DMS153 treated with DMSO at 0.1 percent for 48 hours (cell line): Measurements from ENCODE around the gene RIC8A.
"Not testable (repeated sequence)": the region's sequence is repeated elsewhere in the genome, so short reads cannot be mapped to it uniquely, and the experiment has no call there.

Experiments
- DNase-seq: peaks from one replicate; lab custom pipeline; 2025; ENCODE audit not compliant: unreplicated experiment; lab: John Stamatoyannopoulos, UW

The RIC8A gene

DNA sequence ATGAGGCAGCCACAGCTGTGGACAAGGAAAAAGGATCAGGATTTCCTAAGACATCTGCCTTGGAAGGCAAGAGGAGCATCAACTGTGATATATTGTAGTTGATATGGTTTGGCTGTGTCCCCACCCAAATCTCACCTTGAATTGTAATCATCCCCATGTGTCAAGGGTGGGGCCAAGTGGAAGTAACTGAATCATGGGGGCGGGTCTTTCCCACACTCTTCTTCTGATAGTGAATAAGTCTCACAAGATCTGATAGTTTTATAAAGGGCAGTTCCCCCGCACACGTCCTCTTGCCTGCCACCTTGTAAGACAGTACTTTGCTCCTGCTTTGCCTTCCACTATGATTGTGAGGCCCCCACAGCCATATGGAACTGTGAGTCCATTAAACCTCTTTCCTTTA, 10.2 kb downstream of the RIC8A start:
- DNase-seq, result no peak

DNA sequence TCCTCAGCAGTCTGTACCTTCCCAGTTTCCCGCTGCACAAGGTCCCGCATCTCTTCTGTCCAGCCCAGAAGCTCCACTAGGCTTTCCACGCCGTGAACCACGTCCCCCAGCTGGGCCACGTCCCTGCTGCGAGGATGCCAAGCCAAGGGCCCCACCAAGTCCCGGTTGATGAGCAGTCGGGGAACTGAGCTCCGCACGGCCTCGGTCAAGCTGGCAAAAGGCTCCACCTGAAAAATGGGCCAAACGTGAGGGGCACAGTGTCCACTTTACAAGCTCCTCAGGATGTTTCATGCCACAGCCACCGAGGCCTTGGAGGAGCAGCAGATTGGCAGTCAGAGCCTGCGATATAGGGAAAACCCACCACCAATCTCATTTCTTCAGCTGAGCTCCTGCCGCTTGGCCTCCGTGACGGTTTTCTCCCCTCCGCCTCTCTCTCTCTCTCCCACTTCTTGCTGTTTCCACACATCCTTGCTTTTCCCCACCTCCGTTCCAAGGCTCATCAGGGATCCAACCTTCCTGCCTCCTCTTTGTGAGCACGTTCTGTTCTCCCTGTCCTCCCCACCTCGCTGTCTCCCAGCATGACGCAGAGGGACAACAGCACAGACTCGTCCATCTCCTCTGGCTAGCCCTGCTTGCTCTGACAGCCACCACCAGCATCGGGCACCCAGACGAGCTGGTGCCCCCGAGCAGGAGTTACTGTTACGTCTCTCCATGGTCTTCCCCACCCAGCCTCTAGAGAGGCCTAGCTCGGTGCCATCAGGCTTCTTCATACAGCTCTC, 11.5 kb downstream of the RIC8A start:
- no peak for DNase-seq

DNA sequence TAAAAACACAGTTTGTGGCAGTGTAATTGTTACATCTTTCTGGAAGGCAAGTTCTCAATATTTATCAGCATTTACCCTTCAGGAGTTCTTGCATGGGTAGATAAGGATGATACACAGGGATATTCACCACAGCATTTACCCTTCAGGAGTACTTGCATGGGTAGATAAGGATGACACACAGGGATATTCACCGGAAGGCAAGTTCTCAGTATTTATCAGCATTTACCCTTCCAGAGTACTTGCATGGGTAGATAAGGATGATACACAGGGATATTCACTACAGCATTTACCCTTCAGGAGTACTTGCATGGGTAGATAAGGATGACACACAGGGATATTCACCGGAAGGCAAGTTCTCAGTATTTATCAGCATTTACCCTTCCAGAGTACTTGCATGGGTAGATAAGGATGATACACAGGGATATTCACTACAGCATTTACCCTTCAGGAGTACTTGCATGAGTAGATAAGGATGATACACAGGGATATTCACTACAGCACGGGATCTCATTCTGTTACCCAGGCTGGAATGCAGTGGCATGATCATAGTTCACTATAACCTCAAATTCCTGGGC, 13.2 kb downstream of the RIC8A start:
- not testable (repeated sequence) for DNase-seq

DNA sequence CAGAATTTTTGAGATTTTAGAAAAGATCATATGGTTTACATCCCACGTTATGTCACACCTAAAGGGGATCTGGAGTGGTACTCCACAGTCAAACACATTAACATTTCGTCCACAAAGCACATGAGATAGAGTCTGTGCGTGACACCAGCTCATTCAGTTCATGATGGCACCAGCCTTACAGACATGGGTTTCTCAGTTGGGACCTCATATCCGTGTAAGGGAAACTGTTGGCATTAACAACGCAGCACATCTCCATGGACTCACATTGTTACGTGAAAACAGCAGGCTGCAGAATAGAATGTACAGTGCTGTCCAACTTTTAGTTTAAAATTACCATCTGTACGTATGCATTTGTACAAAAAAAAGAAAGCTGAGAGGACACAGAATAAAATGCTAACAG, 14.0 kb downstream of the RIC8A start:
- DNase-seq, result no peak

DNA sequence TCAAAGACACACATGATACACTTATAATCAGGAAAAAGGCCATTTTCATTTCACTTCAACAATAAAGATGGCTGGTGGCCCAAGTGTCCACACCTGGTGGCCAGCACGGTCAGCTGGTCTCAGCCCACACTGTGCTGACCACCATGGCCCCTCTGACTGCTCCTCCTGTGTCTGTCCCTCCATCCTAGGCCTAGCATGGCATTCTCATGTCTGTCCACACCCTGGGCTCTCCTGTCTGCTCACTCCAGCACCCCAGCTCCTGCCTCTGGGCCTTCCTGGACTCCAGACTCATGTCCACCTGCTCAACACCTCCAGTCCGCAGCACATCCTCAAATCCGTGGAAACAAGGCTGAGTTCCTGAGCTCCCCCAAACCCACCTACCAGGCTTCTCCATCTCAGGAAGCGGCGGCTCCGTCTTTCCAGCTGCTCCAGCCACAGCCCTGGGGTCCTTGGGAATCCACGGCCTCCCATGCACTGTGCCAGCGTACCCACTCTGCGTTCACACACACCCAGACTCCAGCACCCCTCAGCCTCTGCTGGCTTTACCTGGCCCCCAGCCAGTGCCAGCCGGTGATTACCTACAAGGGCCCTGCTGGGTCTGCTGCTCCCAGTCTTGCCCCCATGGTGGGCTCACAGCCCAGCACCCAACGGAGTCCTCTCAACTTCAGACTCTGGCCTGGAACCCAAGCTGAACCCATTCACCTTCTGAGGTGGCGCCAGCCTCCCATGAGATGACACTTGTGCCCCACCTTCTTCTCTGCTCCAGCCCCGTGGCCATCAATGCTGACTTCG, 14.7 kb downstream of the RIC8A start:
- DNase-seq, result no peak

DNA sequence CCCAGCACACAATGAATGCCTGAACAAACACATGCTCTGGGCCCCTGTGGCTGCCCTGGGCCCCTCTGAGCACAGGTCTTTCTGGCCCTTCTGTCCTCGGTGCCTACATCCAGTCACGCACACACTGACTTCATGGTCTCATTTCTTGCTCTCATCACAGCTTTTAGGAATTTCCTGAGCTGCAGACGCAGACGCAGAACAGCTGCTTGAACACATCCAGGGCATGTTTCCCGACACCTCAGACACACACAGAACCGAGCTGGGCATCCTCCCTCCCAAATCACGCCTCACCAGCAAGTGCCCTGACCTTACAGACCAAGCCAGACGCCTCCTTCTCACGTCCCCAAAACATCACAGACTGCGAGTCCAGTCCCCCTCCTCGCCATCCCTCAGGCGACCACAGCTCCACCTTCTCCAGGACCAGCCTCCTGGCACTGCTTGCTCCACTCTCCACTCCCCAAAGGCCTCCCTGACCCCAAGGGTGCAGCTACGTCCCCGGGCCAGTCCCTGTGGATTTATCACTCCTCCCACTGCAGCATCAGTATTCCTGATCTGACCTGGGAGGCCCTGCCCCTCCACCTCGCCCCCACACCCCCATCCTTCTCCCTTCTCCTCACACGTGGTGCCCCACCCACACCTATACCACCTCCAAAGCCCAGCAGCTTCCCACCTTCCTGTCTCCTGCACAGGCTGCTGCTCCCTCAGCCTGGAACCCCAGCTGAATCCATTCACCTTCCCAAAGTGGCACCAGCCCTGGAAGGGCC, 15.7 kb downstream of the RIC8A start:
- DNase-seq, result no peak

DNA sequence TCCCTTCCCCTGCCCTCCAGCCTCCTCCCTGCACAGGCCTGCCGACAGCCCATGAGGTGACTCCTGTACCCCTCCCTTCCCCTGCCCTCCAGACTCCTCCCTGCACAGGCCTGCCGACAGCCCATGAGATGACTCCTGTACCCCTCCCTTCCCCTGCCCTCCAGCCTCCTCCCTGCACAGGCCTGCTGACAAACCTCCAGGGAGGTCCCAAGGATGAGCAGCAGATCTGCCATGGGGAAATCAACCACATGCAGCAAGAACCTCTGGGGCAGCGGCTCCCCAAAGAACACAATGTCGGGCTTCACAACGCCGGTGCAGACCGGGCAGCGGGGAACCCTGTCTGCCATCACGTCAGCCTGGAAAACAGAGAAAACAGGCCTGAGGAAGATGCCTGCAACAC, 16.4 kb downstream of the RIC8A start:
- DNase-seq, result no peak

DNA sequence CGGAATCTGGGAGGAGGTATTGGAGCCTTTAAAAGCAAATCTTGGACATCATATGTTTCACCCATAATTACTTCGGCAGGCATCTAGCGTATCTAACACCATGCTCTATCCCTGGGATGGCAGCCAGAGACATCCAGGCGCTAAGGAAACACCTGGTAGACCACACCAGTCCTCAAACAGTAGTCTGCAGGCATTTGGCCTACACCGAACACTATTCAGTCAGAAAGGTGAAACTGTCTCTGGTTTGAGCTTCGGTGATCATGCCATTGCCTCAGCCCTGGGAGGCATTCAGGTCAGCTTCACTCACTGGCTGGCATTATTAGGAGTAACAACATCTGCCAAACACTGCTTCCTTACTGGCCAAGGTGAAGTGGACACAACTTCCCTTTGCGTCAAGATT, 16.9 kb downstream of the RIC8A start:
- no peak for DNase-seq

DNA sequence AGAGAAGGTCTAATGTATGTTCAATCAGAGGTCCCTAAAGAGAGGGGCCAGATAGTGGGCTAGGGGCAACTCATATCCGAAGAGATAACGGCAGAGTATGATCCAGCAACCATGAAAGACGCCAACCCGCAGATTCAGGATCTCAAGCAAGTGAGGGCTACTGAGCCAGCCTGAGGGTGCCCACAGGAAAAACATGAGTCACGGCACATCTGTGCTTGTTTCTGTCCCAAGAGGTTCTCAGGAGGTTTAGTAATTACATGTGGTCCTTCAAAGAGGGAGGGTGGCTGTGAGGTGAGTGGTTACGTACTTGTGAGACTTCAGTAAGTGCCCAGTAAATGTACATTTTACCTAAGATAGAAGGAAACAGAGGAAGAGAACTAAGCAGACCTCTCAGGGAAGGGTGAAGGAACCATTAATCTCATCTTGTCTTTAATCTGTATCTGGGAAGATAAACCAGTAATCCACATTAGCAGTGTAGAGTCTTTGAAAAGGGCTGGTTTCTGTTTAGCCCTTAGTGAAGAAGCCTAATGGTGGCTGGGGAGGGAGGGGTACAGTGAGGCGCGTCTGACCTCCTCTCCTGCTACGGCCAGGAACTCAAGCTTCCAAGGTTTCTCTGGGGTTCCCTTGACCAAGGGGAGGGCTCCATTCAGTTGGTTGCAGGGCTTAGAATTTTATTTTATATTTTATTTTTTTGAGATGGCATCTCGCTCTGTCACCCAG, 18.4 kb downstream of the RIC8A start:
- DNase-seq, result no peak

DNA sequence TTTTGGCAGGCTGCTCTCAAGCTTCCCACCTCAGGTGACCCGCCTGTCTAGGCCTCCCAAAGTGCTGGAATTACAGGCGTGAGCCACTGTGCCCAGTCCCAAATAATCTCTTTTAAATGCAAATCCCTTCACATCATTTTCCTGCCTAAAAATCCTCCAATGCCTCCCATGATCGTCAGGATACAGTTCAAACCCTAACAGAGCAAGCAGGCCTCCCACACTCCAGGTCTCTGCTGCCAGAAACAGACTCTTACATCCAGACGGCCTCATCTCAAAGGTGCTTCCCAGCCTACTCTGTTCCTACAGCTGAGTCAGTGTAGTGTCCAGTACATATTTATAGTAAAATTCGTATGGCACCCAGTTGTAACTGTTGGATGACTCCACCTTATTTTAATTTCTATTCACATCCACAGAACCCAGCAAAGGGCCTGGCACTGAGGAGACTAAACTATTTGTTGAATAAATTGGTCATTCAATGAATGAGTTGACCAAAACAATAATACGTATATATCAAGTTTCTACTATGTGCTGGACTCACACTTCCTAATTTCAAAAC, 20.4 kb downstream of the RIC8A start:
- DNase-seq, result no peak

DNA sequence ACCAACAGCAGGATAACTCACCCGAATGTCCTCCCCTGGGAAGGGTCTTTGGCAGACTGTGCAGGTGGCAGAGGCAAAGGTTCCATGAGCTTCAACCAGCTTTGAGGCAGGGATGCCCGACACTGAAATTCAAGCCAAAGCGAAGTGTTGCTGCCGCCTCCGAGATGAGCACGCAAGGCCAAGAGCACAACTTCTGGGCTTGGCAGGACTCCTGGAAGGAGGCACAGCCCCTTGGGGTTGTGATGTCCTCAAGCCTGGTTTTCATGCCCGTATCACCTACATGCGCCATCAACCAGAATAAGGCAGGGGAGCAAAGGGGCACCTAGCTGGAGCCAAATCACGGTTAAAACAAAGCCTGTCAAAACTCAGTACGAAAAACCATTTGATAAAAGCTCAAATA, 22.9 kb downstream of the RIC8A start:
- DNase-seq, result no peak

DNA sequence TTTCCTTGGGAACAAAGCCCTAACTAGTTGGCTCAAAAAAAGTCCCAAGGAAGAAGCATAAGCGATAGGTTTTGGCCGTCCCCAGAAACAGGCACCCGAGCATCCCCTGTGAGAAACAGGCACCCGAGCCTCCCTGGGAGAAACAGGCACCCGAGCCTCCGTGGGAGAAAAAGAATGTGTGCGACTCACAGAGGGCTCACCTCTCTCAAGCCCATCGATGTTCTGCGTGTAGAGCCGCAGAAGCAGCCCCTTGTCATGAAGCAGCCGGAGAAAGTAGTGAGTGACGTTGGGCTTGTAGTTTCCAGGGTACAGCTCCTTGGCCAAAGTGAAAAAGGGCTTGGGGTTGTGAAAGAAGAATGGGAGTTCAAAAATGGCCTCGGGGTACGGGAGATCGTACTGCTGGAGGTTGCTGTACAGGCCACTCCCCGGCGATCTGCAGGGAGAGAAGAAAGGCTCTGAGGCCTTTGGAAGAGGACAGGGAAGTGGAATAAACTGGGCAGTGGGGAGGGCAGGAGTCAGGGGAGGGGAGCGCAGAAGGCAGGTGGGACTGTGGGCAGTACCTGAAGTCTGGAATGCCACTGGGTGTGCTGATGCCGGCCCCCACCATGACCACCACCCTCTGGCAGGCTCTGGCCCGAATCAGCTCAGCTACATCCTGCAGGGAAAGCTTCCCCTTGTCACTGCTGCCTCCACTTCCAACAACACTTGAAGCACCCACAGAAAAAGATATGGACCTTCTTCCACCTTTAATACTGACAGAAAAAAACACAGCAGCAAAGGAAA, 25.5 kb downstream of the RIC8A start:
- DNase-seq, result no peak

DNA sequence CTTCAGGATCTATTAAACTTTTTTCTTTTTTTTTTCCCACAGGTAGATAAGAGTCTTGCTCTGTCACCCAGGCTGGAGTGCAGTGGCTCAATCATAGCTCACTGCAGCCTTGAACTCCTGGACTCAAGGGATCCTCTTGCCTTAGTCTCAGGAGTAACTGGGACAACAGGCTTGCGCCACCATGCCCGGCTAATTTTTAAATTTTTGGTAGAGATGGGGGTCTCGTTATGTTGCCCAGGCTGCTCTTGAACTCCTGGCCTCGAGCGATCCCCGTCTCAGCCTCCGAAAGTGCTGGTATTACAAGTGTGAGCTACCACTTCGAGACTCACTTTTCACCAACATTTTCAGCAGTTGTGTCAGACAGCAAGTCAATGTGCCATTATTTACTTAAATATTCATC, 27.7 kb downstream of the RIC8A start:
- DNase-seq, result no peak

DNA sequence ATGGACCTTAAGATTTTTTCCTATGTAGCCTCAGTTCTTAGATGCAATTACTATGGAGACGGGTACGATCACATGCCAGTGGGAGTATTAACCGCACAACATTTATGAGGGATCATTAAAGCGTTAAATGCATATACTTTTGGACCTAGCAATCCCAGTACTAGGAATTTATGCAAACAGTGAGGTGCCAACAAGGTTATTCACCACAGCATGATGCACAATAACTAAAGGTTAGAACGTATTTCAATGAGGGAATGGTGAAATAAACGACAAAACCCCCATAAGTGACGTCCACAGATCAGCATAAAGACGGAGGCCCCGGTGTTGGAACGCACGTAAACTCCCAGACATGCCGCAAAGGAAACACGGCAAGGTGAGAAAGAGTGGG, 28.1 kb downstream of the RIC8A start:
- no peak for DNase-seq

DNA sequence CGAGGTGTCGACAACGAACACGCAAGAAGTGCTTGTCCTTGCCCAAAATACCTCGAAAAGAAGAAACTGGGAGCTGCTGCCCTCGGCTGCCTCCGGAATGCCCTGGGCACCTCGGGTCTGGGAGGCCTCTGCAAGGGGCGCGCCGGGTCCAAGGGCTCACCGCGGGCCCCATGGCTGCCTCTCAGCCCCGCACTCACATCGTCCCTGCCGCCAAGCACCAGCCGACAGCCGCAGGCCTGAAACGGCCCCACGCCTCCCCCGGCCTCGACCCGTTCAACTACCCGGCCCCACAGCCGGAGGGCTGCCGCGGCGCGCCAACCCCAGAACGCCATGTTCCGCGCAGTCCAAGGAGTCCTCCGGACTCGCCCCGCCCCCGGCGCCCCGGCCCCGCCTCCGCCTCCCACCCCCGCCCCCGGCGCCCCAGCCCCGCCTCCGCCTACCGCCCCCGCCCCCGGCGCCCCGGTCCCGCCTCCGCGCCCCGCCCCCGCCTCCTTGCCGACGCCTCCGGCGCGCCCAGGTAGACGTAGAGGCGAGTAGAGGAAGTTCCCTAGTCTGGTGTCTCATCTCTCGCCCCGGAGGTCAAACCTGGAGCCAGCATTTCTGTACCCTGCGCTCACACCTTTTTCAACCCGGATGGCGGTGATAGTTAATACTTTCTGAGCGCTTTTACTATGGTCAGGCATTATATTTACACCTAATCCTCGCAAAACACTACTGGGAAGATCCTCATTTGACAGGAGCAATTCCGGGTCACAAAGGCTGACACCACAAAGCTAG, 28.7 kb downstream of the RIC8A start, which contains the start of gene SIRT3:
SIRT3 (minus strand) TSS at position 346 of the 777 bp plus-strand sequence; CDS start at position 332, 14 bp downstream.
- DNase-seq, result peak; percentile 56

DNA sequence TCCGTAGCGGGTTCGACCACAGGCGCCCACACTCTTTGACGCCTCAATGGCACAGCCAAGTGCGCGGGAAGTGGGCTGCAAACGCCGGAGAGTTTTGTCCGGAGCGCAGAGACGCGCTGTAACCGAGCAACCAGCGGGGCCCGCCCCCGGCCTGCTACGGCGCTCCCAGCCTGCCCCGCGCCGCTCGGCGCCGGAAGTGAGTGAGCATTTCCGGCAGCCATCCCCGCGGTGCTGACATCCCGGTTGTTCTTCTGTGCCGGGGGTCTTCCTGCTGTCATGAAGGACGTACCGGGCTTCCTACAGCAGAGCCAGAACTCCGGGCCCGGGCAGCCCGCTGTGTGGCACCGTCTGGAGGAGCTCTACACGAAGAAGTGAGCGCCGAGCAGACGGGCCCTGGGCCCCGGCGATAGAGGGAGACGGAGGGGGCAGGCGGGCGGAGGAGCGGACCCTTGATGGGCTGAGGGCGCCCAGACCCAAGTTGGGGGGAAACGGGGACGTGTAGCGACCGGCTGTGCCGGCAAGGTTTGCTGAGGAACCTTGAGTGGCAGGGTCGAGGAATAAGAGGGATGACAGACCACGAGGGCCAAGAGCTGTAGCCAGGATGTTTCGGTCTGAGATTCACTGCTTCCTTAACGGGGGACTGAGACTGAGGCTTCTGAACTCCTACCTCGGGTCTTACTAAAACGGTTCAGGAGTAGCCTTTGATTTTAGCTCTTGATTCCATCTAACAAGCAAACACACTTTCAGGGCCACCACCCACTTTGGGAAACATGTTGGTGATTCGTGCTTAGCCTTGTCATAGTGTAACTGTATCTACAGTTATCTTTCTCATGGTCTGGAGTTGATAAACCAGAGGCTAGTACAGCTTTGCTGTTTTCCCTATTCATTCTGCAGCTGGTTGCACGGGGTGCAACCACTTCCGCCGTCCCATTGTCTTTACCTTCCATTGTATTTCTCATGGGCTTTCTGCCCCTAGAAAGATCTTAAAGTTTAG, 29.6 kb downstream of the RIC8A start, which contains the start of gene PSMD13:
PSMD13 (plus strand) TSS at position 203 of the 994 bp plus-strand sequence; CDS start at position 277, 74 bp downstream.
- DNase-seq, result peak; percentile 25

DNA sequence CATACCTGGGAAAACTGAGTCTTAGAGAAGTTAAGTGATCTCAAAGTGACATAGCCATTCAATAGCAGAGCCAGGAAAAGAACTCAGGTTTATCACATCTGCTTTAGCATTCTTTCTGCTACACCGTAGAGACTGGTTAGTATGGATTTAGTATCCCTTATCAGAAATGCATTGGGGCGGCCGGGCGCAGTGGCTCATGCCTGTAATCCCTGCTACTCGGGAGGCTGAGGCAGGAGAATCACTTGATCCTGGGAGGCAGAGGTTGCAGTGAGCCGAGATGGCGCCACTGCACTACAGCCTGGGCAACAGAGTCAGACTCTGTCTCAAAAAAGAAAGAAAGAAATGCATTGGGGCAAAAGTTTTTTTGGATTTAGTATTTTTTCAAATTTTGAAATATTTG, 30.8 kb downstream of the RIC8A start:
- not testable (repeated sequence) for DNase-seq
